Erythroblast (primary cell): ENCODE results near the gene ZNF202.

Experiments
- GATA1 ChIP-seq: IDR thresholded peaks from 2 replicates; pipeline ENCODE4 v1.6.1; 2011; ENCODE audit warnings: low read depth, mild to moderate bottlenecking, control low read depth, low read length, moderate library complexity
- POLR2A ChIP-seq: IDR thresholded peaks from 2 replicates; pipeline ENCODE4 v1.6.1; 2011; ENCODE audit warnings: mild to moderate bottlenecking, low read length

- TF ChIP-seq POLR2A = no peak
- no peak for TF ChIP-seq GATA1
Observed at GRCh38 chr11:123751781-123752180, 10.3 kb upstream of the ZNF202 start.
